GM21576 (cell line): Measurements from ENCODE around the gene MMP14.
"Not testable (repeated sequence)": the region's sequence is repeated elsewhere in the genome, so short reads cannot be mapped to it uniquely, and the experiment has no call there.

ENCODE experiments used
- ATAC-seq: cut with Tn5 transposase; IDR thresholded peaks from one replicate; pipeline ENCODE4 v1.9.1; 2021; ENCODE audit warnings: mild to moderate bottlenecking, moderate library complexity; ENCODE audit not compliant: unreplicated experiment

The MMP14 gene

DNA sequence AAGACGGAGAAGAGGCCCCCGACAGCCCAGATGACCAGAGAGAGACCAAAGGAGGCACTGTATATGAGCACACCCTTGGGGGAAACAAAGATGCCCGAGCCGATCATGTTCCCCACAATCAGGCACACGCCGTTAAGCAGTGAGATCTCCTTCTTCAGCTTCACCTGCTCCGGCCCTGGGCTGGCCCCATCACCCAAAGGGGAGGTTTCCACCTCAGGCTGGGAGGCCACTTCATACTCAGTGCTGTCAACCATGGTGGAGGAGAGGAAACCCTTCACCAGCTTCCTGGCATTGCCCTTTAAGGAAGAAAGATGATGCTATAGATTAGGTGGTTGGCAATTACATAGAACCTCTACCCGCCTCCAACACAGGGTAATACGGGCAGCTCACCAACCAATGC is 23.2 kb upstream of the MMP14 start:
- no peak for ATAC-seq

DNA sequence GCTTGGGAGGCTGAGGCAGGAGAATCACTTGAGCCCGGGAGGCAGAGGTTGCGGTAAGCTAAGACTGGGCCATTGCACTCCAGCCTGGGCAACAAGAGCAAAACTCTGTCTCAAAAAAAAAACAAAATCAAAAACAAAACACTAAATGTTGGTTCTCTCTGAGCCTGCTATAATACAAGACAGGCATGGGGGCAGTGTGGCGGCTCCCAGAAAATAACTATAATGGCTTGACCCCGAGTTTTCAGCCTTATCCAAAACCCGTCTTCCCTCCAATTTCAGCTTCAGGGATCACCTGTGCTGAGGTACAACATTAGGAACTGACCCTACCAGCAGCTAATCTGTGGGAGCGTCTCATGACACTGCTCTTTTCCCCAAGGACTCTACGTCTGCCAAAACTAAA is 22.0 kb upstream of the MMP14 start:
- no peak for ATAC-seq

DNA sequence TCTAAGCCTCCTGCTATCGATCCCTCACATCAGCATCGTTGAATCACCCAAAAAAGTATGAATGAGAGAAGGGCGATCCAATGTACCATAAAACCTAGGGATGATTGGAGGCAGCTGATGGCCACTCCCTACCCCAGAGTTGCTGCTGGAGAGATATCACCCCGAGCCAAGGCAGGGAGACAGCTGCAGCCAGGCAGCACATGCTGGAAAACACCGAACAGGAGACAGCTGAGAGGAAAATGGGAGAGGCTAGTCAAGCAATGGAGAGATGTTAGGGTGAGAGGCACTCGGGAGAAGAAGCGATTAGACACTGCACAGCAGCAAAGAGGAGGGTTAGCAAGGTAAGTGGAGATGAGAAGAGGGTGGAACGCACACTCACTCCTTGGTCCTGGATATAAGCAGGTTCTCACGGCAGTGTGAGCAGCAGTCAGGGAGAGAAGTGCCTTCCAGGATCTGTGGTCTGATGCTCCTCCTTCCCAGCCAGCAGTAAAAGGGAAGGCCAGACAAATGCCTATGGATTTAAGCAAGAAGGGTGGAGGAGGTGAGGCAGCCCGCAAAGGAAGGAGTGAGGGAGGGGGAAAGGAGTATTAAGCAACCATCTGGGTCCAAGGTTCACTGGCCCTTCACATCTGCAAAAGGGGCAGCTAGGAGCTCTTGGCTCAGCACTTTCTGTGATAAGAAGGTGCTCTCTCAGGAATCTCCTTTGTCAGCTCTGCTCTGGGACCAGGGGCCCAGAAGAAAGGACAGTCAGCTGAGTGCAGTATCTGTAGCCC is 21.3 kb upstream of the MMP14 start, which contains the start of gene SLC7A7:
SLC7A7 (minus strand) TSS at position 495 of the 773 bp plus-strand sequence. CDS start 2,037 bp downstream, outside the sequence.
- no peak for ATAC-seq

DNA sequence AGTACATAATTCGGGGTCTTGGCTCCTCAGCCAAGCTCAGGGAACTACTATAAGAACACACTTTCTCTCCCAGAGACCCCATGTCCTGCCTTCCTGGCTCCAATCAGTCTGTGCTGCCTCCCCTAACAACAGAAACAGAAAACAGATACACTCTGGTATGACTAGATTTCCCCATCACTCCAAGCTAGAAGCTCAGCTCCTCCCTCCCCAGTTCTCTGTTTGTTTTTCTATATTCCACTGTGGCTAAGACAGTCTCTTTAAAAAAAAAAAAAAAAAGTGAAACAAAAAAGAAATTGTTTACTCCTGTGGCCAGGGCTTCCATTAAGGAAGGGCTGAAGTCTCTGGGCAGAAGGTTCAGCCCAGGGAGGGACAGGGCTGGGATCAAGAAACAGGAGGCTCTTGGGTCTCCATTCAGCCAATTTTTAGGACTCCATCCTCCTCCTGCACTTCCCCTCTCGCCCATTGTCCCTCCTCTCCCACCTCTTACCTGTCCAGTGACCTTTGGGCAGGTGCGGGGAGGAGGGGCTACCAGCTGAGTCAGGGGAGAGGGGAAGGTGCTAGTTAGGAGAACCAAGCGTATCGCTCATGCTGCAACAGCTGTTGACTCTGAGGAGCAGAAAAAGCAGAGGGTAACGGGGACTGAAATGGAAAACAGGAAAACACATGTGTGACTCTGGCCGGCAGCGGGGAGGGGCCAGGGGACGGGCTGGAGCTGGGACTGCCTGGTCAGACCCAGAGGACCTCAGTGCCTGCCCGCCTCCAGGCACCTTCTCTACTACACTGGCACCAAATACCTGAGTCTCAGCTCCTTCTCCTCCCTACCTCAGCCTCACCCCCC is 17.0 kb upstream of the MMP14 start:
- ATAC-seq: peak; percentile 37

DNA sequence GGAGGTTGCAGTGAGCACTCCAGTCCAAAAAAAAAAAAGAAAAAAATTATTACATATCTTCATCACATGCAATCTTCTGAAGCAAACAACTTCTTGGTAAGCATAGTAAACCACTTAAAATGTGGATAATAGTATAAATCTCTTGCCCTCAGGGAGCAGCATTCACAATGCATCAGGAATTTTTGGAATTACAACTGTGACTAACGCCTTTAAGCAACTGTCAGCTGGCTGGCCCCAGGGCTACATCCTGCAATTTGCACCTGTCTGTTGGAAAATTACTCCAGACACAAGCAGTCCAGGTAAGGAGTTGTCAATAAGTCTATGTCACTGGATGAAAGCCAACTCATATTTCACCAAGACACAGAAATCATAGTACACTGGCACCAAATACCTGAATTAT is 15.7 kb upstream of the MMP14 start:
- ATAC-seq: no peak

DNA sequence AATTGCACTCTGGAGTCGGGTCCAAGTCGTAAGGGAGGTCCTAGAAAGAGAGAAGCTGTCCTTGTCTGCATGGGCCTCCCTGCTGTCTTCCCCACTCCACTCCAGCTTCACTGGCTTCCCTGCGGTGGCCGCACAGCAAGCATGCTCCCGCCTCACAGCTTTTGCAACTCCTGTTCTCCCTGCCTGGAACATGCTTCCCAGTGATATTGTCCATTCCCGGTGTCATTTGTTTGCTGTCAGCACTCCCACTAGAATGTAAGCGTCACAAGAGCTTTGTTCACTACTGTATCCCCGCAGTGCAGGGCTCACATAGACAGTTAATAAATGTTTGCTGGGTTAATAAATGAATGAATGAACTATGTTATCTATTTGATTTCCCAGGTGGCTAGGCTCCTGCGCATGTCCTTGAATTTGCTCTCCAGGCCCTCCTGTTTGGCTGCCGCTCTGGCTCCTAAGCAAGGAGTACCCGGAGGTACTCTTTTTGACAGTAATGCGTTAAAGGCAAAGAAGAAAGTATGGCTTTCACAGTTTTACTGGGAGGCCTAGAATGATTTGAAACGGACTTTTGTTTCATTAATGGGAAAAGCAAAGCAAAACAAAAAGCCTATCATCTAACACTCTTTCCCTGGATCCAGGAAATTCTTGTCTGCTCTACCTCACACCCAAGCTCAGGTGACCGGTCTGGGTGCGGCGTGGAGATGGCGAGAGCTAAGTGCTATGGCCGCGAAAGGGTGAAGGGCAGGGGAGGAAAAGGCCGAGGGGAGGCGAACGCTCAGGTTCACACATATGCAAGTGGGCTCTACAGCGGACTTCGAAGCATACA is 15.0 kb upstream of the MMP14 start:
- no peak for ATAC-seq

DNA sequence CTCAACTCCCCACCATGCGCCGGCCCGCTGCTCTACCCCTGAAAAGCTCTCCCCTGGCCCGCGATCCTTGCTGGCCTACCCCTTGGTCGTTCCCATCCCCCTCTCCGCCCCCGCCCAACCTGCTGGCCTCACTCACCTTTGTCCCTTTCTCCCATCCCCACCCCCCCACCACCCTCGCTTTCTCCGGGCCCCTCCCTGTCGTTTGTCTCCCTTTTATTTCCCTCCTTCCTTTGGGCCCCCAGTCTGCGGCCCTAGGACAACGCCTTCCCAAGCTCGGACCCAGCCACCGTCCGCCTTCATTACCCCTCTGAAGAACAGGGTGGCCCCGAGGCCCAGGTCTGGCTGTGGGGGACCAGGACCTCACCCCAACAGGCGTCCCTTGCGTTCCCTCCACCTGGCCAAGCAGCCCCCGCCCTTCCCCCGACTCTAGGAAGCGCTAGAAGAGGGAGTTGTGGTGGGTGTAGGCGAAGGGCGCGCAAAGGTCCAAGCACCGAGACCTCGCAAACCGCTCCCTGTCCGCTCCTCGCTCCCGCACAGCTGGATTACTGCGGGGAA is 14.3 kb upstream of the MMP14 start:
- no peak for ATAC-seq

DNA sequence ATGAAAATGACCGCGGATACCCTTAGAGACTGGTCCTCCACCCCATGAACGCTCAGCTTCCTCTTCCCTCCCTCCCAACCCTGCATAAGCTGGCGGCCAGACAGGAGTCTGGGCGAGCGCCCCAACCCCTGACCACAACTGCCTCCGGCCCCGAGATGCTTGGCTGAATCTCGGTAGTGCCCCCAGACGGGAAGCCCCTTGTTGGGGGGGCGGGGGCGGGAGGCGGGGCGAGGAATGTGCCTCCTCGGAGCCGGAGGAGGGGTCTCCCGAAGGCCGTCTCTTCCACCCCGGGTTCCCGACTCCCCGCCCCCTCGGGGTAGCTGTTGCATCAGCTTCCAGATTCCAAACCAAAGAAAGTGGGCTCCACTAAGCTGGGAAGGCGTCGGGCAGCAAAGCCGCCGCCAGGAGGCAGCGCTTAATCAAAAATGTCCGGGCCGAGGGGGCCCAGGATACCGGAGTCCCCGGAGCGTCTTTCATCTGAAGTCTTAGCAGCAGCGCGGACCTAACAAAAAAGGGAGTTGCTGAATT is 13.8 kb upstream of the MMP14 start:
- ATAC-seq: peak; percentile 50

DNA sequence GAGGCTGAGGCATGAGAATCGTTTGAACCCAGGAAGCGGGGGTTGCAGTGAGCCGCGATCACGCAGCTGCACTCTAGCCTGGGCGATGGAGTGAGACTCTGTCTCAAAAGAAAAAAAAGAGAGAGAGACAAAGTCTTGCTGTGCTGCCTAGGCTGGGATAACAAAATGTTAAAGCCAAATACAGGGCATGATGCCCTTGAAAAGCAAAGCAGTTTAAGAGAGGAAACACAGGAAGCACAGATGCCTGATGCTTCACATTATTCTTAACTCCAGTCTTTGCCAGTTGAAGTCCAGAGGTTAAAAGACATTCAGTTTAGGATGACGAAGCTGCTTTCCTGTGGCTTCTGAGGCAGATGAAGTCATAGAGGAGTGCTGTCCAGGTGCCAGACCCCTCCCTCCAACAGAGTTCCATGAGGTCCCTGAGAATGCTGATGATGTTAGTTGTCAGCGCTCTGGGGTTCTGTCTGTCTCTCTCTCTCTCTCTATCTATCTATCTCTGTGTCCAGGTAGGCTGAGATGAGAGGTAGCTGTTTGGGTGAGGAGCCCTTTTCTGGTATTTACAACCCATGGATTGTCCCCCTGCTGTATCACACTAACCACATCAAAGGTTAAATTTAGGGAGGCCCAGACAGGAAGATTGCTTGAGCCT is 11.6 kb upstream of the MMP14 start:
- ATAC-seq: no peak

DNA sequence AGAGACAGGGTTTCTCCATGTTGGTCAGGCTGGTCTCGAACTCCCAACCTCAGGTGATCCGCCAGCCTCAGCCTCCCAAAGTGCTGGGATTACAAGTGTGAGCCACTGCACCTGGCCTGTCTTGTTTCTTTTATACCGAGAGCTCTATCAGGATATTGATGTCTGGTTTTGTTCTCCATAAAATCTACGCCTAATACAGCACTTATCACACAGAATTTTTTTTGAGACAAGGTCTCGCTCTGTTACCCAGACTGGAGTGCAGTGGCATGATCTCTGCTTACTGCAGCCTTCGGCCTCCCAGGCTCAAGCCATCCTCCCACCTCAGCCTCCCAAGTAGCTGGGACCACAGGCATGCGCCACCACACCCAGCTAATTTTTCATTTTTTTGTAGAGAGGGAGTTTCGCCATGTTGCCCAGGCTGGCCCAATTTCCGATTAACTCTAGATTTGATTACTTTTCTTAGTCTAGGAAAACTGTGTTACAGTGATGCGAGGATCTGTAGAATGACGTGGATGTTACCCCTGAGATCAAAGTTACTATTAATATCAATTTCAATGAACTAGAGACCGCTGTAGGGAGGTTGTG is 7.2 kb upstream of the MMP14 start:
- not testable (repeated sequence) for ATAC-seq

DNA sequence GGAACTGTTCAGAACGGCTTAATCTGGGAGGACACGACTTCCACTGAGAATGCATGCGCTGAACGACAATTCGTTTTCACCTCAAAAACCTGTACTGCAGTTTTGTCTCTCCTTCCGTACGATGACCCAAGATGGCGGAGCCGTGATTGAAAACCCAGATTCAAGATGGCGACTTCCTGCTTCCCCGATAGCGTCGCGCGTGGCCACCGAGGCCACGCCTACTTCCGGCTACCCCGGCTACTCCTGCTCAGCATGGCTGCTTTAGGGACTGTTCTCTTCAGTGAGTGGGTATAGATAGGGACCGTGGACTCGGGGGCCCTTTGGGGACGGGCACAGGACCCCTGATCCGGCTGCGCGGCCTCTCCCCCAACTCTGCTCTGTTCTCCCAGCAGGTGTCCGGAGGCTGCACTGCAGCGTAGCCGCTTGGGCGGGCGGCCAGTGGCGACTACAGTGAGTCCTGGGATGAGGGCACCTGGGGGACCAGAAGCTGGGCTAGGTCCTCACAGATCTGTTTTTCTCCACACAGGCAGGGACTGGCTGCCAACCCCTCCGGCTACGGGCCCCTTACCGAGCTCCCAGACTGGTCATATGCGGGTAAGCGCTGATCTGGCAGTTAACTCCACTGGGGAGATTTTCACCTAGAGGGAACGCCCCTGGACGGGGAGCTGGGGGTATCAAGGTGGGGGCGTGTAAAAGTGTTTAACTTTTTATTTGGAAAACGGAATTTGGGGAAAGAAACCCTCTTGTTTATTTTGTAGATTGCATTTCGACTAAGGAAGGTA is 6.5 kb upstream of the MMP14 start, which contains the start of gene MRPL52:
MRPL52 (plus strand) TSS at position 227 of the 782 bp plus-strand sequence; CDS start at position 253, 26 bp downstream.
- ATAC-seq: peak; percentile 87

DNA sequence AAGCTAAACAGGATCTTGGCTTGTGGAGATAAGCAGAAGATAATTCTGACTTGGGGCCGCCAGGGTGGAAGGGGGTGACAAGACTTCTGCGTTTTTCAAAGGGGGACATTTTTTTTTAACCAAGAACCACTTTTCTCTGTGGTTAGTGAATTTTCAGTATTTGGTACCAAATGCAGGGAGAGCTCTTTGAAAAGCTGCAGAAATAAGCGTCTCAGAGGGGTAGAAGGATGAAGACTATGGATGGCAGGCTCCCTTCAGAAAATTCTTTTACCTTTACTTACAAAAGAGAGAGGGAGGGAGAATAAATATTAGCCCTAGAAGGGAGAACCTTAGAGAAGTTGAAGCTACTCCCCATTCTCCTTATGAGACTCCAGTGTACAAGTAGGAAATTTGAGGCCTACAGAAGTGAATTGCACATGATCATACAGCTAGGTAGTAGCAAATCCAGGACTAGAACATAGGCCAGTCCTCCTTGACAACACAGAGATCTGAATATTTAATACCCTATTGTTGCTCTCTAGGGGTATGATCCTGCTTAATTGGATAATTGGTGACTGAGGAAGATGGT is 5.9 kb upstream of the MMP14 start:
- ATAC-seq: no peak

DNA sequence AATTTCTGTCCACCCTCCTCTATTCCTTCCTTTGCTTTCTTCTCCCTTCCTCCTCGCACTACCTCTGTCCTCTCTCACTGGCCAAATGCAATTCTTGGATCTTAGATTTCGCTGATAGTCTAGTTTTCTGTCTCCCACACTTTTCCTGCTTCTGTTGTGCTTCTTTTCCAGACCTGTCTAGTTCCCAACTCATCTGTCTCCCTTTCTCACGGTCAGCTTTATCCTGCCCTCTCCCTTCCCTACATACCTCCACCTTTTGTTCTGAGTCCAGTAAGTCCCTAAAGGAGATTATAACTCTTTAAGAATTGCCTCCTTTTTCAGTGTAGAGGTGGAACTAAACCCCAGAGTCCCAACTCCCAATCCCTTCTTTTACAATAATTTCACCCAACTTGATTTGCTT is 880 bp upstream of the MMP14 start:
- no peak for ATAC-seq

DNA sequence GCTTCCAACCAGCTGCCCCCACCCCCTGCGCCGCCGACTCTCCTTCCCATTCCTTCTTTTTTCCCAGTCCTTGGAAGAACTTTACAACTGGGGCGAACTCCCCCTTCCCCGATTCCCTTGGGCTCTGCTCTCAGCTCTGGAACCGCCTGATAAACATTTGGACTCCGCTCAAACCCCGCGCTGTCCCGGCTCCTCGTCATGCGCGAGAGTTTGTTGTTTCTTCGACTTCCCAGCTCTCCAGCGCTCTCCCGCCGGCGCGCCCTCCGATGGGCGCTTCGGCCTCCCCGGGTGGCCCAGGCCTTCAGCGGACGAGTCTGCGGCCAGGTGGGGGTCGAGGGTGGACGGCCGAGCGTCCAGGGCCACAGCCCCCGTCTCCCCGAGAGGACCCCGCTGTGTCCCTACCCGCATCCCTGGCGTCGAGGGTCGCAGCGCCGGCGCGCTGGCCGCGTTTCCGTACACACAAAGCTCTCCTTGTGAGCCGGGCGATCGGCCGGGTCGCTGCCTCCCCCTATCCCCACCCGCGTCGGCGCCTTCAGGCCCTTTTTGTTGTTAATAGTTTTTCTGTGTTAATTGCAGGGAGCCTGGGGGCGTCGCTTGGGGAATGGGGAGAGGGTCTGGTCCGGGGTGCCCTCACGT is 847 bp downstream of the MMP14 start:
- ATAC-seq: no peak

DNA sequence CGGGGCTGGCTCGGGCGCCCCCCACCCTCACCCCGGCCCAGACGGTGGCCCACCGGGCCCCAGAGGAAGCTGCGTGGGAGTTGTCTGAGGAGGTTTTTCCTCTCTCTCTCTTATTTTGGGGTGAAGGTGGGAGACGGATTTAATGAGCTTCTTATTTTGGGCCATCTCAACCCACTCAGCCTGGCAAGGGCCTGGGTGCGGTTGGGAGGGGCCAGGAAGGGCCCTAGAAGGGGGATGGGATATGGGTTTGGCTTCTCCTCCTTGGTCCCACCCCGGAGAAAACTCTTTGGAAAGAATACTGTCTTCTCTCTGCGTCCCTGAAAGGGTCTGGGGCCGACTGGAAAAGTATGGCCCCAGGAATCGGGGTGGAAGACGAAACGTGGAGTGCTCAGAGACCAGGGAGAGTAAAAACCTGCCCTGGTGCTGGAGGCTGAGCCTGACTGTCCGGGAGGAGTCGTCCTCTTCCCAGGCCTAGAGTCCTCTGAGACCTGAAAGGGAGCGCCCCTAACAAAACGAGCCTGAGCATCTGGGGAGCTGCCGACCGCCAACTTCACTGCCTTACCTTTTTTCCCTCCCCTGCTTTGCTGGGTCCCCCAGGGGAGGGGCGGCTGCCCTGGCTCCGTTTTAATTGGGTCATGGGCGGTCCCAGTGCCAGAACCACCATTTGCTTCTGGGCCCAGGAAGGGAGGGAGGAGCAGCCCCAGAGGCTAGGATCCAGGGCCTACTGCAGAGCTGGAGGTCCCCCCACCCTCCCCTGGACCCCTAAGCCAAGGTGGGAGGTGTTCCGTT is 1.6 kb downstream of the MMP14 start:
- no peak for ATAC-seq

DNA sequence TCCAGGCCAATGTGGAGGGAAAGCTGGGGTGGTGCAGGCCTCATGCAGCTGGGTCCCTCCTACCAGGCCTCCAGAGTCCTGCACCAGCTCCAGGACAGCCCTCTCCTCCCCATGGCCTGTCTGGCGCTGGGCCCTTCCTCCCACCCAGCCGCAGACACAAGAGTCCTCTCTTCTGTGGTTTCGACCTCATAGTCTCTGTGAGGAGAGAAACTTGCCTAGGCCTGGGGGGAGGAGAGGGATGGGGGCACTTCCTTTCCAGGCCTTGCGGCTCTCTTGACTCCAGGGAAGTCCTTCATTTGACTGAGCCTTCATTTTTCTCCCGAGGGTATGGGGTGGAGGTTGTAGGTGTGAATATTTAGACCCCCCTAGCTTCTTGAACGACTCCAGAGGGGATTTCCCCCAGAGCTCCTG is 2.3 kb downstream of the MMP14 start:
- no peak for ATAC-seq

DNA sequence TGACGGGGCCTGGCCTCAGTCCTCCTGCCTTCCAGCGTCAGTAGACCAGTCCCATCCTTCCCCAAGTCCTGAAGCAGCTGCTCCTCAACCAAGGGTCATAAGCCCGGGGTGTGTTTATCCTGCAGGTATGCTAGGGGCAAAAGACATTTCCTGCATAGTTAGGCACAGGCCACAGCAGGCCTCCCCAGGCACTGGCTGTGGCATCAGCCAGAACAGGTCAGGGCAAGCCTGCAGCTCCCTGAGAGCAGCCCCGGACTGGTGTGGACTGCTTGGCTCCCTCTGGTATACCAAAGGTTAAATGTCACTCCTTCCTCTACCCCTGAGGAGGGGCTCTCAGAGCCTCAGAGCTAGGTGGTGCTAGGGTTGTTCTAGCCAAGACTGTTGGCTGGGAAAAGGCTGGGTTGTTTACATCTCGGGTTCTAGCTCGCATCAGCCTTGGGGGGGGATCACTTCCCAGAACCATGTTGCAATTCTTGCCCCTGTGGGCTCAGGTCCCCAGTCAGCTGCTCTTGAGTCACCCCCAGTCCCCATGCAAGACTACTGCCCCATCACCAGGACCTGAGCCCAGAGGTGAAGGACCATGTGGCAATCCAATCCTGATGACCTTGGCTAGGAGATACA is 2.9 kb downstream of the MMP14 start:
- ATAC-seq: no peak
